Measurements from ENCODE around the gene JARID2.

GRCh38 chr6:15399641-15400470 is 154.0 kb downstream of the JARID2 start:
- TF ChIP-seq CTCF (conservative IDR thresholded peaks at IDR 0.05; ENCODE audit: low read length) (no peak), EZH2phosphoT487 (IDR thresholded peaks at IDR 0.05; ENCODE audit: borderline replicate concordance, low read depth, low read length) (no peak)
